Ishikawa (cell line): Measurements from ENCODE around the gene OXTR.

Source experiments
- CEBPB ChIP-seq: IDR thresholded peaks from 2 replicates; pipeline ENCODE4 v1.6.1; 2012
- CREB1 ChIP-seq: IDR thresholded peaks from 2 replicates; pipeline ENCODE4 v1.6.1; 2012; ENCODE audit warnings: low read depth
- EGR1 ChIP-seq: IDR thresholded peaks from 2 replicates; pipeline ENCODE4 v1.6.1; 2012
- EP300 ChIP-seq: IDR thresholded peaks from 2 replicates; pipeline ENCODE4 v1.6.1; 2012; ENCODE audit warnings: borderline replicate concordance
- FOXM1 ChIP-seq: IDR thresholded peaks from 2 replicates; pipeline ENCODE4 v1.6.1; 2012; ENCODE audit warnings: low read depth, borderline replicate concordance
- MAX ChIP-seq: IDR thresholded peaks from 2 replicates; pipeline ENCODE4 v1.6.1; 2012
- NFIC ChIP-seq: IDR thresholded peaks from 2 replicates; pipeline ENCODE4 v1.6.1; 2012
- RAD21 ChIP-seq: IDR thresholded peaks from 2 replicates; pipeline ENCODE4 v1.6.1; 2012; ENCODE audit warnings: low read depth
- REST ChIP-seq: IDR thresholded peaks from 2 replicates; pipeline ENCODE4 v1.6.1; 2012; ENCODE audit warnings: low read depth, mild to moderate bottlenecking
- TAF1 ChIP-seq: IDR thresholded peaks from 2 replicates; pipeline ENCODE4 v1.6.1; 2012; ENCODE audit warnings: low read depth, mild to moderate bottlenecking
- TCF12 ChIP-seq: IDR thresholded peaks from 2 replicates; pipeline ENCODE4 v1.6.1; 2012; ENCODE audit warnings: low read depth
- TEAD4 ChIP-seq: IDR thresholded peaks from 2 replicates; pipeline ENCODE4 v1.6.1; 2012
- USF1 ChIP-seq: IDR thresholded peaks from 2 replicates; pipeline ENCODE4 v1.6.1; 2012
- YY1 ChIP-seq: IDR thresholded peaks from 2 replicates; pipeline ENCODE4 v1.6.1; 2012; ENCODE audit warnings: low read depth
- ZBTB7A ChIP-seq: IDR thresholded peaks from 2 replicates; pipeline ENCODE4 v1.6.1; 2012; ENCODE audit warnings: low read depth

OXTR gene

GRCh38 chr3:8712908-8713255, 56.5 kb downstream of the OXTR start:
- TF ChIP-seq EP300 (no peak), CREB1 (no peak), RAD21 (no peak), CEBPB (no peak), USF1 (no peak), TAF1 (no peak), REST (no peak), YY1 (no peak), FOXM1 (no peak), ZBTB7A (no peak), EGR1 (no peak), MAX (no peak)

- TF ChIP-seq TEAD4 (no peak), EGR1 (no peak), RAD21 (no peak), MAX (no peak), USF1 (no peak), CEBPB (no peak), YY1 (no peak), NFIC (no peak), REST (no peak), EP300 (no peak), CREB1 (no peak), TAF1 (no peak), FOXM1 (no peak), TCF12 (no peak)
Observed at GRCh38 chr3:8712045-8712907, 57.1 kb downstream of the OXTR start.

- no peak for TF ChIP-seq CREB1
- no peak for TF ChIP-seq NFIC
Observed at GRCh38 chr3:8709801-8710507, 59.5 kb downstream of the OXTR start.

GRCh38 chr3:8709287-8709686, 60.1 kb downstream of the OXTR start:
- no peak for TF ChIP-seq ZBTB7A
- no peak for TF ChIP-seq NFIC
- TF ChIP-seq RAD21, result no peak
- TF ChIP-seq USF1, result no peak
- TF ChIP-seq CEBPB, result no peak
- TF ChIP-seq TEAD4, result no peak
- no peak for TF ChIP-seq FOXM1
- no peak for TF ChIP-seq TAF1
- no peak for TF ChIP-seq MAX

- TF ChIP-seq EP300, result no peak
- no peak for TF ChIP-seq FOXM1
- TF ChIP-seq REST, result no peak
- no peak for TF ChIP-seq YY1
- TF ChIP-seq EGR1, result no peak
- TF ChIP-seq CEBPB, result no peak
- no peak for TF ChIP-seq USF1
- TF ChIP-seq MAX, result no peak
- TF ChIP-seq RAD21, result no peak
Observed at GRCh38 chr3:8705575-8705974, 63.8 kb downstream of the OXTR start.
